Nephron (organoid): ENCODE measurements around the gene PRKCH.
A peak's percentile ranks its signal among the peaks of the same experiment; 100 is the strongest.
"Not testable (repeated sequence)": the region's sequence is repeated elsewhere in the genome, so short reads cannot be mapped to it uniquely, and the experiment has no call there.

Experiments used
- H3K27ac Mint-ChIP-seq, 3 experiments: 2 replicates each; pipeline ENCODE4 v1.8.0; 2020; ENCODE audit warnings: mixed read lengths in 3 of 3, mild to moderate bottlenecking in 2 of 3, moderate library complexity in 1 of 3
- H3K27me3 Mint-ChIP-seq: 2 replicates; pipeline ENCODE4 v1.8.0; 2021; ENCODE audit warnings: low read depth, mild to moderate bottlenecking, moderate library complexity, mixed read lengths
- H3K36me3 Mint-ChIP-seq: 2 replicates; pipeline ENCODE4 v1.8.0; 2020; ENCODE audit warnings: low read depth, mixed read lengths
- H3K4me1 Mint-ChIP-seq: 2 replicates; pipeline ENCODE4 v1.8.0; 2020; ENCODE audit warnings: mixed read lengths
- H3K4me3 Mint-ChIP-seq, 3 experiments: 2 replicates each; pipeline ENCODE4 v1.8.0; 2020; ENCODE audit warnings: mild to moderate bottlenecking in 3 of 3, mixed read lengths in 3 of 3, moderate library complexity in 2 of 3
- H3K9me3 Mint-ChIP-seq: 2 replicates; pipeline ENCODE4 v1.8.0; 2020; ENCODE audit warnings: mixed read lengths
- TF ChIP-seq, protein P1 (sequence below), 3 experiments: fragments of 200-600 bp; sonication (generic); IDR thresholded peaks; one replicate each; pipeline ENCODE4 v1.5.0; 2021; ENCODE audit warnings: antibody characterized with exemption in 3 of 3; ENCODE audit not compliant: unreplicated experiment in 3 of 3

The PRKCH gene

DNA sequence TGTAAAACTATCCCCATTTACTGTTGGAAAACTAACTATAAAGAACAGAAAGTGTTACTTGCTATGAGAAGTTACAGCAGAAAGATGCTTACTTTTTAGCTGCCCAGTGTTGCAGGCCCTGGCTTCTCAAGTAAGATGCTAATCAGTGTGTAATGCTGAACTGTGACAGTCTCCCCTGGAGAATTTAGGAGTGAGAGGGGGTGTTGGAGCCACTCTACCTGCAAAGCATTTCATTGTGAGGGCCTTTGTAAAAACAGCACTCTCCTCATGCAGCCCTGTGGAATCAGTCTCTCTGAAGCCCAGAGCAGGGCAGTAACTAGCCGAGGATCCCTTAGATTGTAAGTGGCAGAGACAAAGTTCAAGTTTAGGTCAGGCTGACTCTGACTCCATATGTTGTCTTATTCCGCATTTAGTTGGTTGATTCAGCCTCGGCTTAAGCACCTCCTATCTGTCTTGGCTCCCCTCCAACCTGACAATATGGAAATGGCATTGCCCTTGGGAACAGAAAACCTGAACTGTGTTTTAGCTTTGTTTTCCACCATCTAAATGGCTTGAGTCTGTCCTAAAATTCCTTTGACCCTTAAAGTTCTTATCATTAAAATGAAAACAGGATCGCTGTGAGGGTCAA, 141.3 kb downstream of the PRKCH start:
- H3K27ac Mint-ChIP-seq: peak overlapping the region; percentile 12 to 59 (median 55)
- TF ChIP-seq, protein P1, sequence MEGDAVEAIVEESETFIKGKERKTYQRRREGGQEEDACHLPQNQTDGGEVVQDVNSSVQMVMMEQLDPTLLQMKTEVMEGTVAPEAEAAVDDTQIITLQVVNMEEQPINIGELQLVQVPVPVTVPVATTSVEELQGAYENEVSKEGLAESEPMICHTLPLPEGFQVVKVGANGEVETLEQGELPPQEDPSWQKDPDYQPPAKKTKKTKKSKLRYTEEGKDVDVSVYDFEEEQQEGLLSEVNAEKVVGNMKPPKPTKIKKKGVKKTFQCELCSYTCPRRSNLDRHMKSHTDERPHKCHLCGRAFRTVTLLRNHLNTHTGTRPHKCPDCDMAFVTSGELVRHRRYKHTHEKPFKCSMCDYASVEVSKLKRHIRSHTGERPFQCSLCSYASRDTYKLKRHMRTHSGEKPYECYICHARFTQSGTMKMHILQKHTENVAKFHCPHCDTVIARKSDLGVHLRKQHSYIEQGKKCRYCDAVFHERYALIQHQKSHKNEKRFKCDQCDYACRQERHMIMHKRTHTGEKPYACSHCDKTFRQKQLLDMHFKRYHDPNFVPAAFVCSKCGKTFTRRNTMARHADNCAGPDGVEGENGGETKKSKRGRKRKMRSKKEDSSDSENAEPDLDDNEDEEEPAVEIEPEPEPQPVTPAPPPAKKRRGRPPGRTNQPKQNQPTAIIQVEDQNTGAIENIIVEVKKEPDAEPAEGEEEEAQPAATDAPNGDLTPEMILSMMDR (IDR thresholded peaks at IDR 0.05; ENCODE audit: unreplicated experiment in 3 of 3): no peak
- no peaks in the 10 kb centered on the region for H3K27me3 Mint-ChIP-seq
- no peaks in the 10 kb centered on the region for H3K36me3 Mint-ChIP-seq
- H3K4me1 Mint-ChIP-seq: peaks cover 27% of the 10 kb centered on the region
- no peak overlapping the region for H3K4me3 Mint-ChIP-seq
- H3K9me3 Mint-ChIP-seq: peaks cover 6% of the 10 kb centered on the region

DNA sequence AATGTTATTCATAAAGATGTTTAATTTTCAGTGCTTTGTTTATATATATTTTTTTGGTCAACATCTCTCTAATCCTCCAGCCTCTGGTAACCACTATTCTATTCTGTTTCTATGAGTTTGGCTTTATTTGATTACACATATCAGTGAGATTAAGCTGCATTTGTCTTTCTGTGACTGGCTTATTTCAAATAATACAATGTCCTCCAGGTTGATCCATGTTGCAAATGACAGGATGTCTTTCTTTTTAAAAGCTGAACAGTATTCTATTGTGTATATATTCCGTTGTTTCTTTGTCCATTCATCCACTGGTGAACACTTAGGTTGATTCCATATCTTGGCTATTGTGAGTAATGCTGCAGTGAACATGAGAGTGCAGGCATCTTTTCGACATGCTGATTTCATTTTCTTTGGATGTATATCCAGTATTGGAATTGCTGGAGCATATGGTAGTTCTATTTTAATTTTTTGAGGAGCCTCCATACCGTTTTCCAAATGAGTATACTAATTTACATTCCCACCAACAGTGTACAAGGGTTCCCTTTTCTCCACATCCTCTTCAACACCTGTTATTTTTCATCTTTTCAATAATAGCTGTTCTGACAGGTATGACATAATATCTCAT, 142.4 kb downstream of the PRKCH start:
- peaks cover 35% of the 10 kb centered on the region for H3K4me1 Mint-ChIP-seq
- TF ChIP-seq, protein P1 (IDR thresholded peaks at IDR 0.05; ENCODE audit: unreplicated experiment in 3 of 3): no peak
- H3K9me3 Mint-ChIP-seq: peaks cover 6% of the 10 kb centered on the region
- no peaks in the 10 kb centered on the region for H3K27me3 Mint-ChIP-seq
- no peak overlapping the region for H3K4me3 Mint-ChIP-seq
- no peak overlapping the region for H3K27ac Mint-ChIP-seq
- H3K36me3 Mint-ChIP-seq: no peaks in the 10 kb centered on the region

DNA sequence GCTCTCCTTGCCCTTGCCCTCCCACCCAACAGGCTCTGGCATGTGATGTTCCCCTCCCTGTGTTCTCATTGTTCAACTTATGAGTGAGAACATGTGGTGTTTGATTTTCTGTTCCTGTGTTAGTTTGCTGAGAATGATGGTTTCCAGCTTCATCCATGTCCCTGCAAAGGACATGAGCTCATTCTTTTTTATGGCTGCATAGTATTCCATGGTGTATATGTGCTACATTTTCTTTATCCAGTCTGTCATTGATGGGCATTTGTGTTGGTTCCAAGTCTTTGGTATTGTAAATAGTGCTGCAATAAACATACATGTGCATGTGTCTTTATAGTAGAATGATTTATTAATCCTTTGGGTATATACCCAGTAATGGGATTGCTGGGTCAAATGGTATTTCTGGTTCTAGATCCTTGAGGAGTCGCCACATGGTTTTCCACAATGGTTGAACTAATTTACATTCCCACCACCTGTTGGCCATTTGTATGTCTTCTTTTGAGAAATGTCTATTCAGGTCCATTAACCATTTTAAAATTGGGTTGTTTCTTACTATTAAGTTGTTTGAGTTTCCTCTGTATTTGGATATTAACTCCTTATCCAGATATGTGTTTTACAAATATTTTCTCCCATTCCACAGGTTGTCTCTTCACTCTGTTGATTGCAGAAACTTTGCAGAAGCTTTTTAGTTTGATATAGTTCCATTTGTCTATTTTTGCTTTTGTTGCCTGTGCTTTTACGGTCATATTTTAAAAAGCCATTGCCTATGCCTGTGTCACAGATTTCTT, 143.4 kb downstream of the PRKCH start:
- peaks cover 38% of the 10 kb centered on the region for H3K4me1 Mint-ChIP-seq
- not testable (repeated sequence) for H3K36me3 Mint-ChIP-seq, H3K27me3 Mint-ChIP-seq, H3K27ac Mint-ChIP-seq, H3K9me3 Mint-ChIP-seq, H3K4me3 Mint-ChIP-seq

DNA sequence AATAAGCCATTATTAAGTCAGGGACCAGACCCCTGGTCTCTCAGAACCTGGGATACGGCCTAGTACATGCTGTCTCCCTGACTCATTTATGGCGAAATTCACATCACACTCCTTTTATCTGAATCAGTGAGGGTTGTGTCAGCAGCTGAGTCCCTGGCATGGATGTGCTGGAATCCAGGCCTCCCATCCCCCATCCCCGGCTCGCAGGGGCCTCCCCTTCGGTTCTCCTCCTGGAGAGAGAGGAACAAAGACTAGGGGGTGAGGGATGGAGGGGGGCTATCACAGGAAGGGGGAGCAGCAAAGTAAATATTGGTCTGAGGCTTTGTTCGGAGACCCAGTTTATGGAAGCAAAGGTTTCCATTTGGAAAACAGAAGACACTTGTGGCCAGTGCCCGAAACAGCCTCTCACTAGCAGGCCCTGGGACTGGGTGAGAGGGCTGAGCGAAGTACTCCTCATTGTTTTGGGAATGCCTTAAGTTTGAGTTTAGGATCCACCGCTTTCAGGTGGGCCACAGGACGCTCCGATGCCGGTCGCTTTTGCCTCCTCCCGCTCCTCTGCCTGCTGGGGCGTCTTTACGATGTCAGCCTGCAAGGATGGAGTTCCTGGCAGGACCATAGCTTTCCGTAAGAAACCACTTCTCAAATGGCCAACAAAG, 145.0 kb downstream of the PRKCH start:
- Mint-ChIP-seq H3K36me3 (no peaks in the 10 kb centered on the region), H3K4me3 (no peak overlapping the region), H3K9me3 (peaks cover 6% of the 10 kb centered on the region), H3K27ac (no peak overlapping the region), H3K4me1 (peaks cover 54% of the 10 kb centered on the region), H3K27me3 (no peaks in the 10 kb centered on the region)
- TF ChIP-seq, protein P1 (IDR thresholded peaks at IDR 0.05; ENCODE audit: unreplicated experiment in 3 of 3): no peak

DNA sequence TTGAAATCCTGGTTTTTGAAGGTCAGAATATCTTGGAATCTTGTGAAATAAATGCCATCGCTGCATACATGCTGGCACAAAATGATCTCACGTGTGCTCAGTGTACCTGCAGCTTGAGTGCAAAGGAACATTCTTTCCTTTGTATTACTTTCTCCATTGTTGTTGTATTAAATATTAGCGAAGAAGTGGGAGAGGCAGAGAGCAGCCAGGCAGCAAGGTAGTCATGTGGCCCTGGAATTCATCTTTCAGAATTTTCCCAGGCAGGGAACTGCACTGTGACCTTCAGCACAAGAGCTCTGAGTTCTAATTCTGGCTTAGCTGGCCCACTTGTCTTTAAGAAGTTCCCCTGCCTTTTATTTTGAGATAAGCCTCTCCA, 145.5 kb downstream of the PRKCH start:
- no peaks in the 10 kb centered on the region for H3K36me3 Mint-ChIP-seq
- H3K4me1 Mint-ChIP-seq: peaks cover 55% of the 10 kb centered on the region
- peaks cover 6% of the 10 kb centered on the region for H3K9me3 Mint-ChIP-seq
- H3K27ac Mint-ChIP-seq: no peak overlapping the region
- H3K4me3 Mint-ChIP-seq: no peak overlapping the region
- TF ChIP-seq, protein P1 (IDR thresholded peaks at IDR 0.05; ENCODE audit: unreplicated experiment in 3 of 3): no peak
- no peaks in the 10 kb centered on the region for H3K27me3 Mint-ChIP-seq

DNA sequence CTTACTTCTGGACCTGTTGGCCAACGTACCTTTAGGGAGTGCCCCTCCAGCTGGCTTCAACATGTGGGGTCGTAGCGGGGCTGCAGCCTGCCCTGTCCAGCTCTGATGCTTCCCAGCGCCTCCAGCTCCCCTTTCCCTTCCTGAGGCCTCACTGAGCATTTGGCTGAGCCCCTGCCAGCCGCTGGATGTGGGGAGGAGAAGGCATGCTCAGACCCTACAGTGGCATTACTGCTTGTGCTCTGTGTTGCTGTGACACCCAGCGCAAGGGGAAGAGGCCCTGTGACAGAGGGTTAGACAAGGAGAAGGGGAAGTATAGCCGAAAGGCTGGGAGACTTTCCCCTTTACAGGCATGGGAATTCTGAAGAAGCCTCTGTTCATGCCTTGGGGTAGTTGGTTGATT, 145.9 kb downstream of the PRKCH start:
- no peaks in the 10 kb centered on the region for H3K36me3 Mint-ChIP-seq
- H3K27ac Mint-ChIP-seq: peak overlapping the region in 1 of 3 experiments; percentile 8
- TF ChIP-seq, protein P1 (IDR thresholded peaks at IDR 0.05; ENCODE audit: unreplicated experiment in 3 of 3): no peak
- no peak overlapping the region for H3K4me3 Mint-ChIP-seq
- H3K4me1 Mint-ChIP-seq: peaks cover 54% of the 10 kb centered on the region
- H3K27me3 Mint-ChIP-seq: no peaks in the 10 kb centered on the region
- peaks cover 6% of the 10 kb centered on the region for H3K9me3 Mint-ChIP-seq
